HCT116 (cell line): ENCODE measurements around the gene CDCA4.

Experiments
- ATF3 ChIP-seq: IDR thresholded peaks from 2 replicates; pipeline ENCODE4 v1.6.1; 2012
- CEBPB ChIP-seq: IDR thresholded peaks from 2 replicates; pipeline ENCODE4 v1.6.1; 2012; ENCODE audit warnings: low read depth
- CTCF ChIP-seq, 3 experiments: fragments of 200-600 bp in 1 of 3; sonication (generic) in 1 of 3; IDR thresholded peaks in 2 of 3; conservative IDR thresholded peaks in 1 of 3; 2 replicates each; pipeline ENCODE4 v1.5.1; 2012 to 2017; ENCODE audit warnings: low read depth in 2 of 3, low read length in 2 of 3, antibody characterized with exemption in 1 of 3, borderline replicate concordance in 1 of 3, control low read depth in 1 of 3, mild to moderate bottlenecking in 1 of 3, mixed read lengths in 1 of 3, mixed run types in 1 of 3, moderate library complexity in 1 of 3; ENCODE audit not compliant: insufficient read depth in 1 of 3
- EGR1 ChIP-seq: IDR thresholded peaks from 2 replicates; pipeline ENCODE4 v1.6.1; 2012; ENCODE audit warnings: low read depth
- ELF1 ChIP-seq: IDR thresholded peaks from 2 replicates; pipeline ENCODE4 v1.6.1; 2012; ENCODE audit warnings: low read depth, borderline replicate concordance
- EZH2phosphoT487 ChIP-seq: fragments of 200-600 bp; IDR thresholded peaks from 2 replicates; pipeline ENCODE4 v1.6.1; 2018; ENCODE audit warnings: antibody characterized with exemption, borderline replicate concordance
- POLR2A ChIP-seq: IDR thresholded peaks from 2 replicates; pipeline ENCODE4 v1.7.0; 2011; ENCODE audit warnings: borderline replicate concordance; ENCODE audit not compliant: insufficient read depth, insufficient read length; ENCODE audit errors: extremely low read depth
- POLR2AphosphoS5 ChIP-seq: IDR thresholded peaks from 2 replicates; pipeline ENCODE4 v1.6.1; 2011; ENCODE audit warnings: mild to moderate bottlenecking, low read depth, low read length, moderate library complexity
- RAD21 ChIP-seq: IDR thresholded peaks from 2 replicates; pipeline ENCODE4 v1.6.1; 2012; ENCODE audit warnings: low read depth, mild to moderate bottlenecking
- REST ChIP-seq: IDR thresholded peaks from 2 replicates; pipeline ENCODE4 v1.6.1; 2012; ENCODE audit warnings: low read depth
- SIN3A ChIP-seq: IDR thresholded peaks from 2 replicates; pipeline ENCODE4 v1.6.1; 2012; ENCODE audit warnings: low read depth

DNA sequence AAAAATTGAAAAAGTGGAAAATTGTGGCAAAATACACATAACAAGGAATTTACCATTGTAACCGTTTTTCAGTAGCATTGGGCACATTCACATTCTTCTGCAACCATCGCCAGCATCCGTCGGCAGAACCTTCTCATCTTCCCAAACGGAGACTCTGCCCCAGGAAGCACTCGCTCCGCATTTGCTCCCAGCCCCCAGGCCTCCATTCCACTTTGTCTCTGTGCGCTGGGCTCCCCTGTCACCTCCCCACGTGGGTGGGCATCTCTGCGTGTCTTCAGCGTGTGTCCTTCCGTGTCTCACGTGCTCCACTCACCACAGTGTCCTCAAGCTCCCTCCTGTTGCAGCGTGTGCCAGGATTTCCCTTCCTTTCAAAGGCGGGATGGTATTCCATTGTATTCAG is 34.5 kb upstream of the CDCA4 start:
- TF ChIP-seq CTCF (IDR thresholded peaks at IDR 0.05 in 2 of 3, conservative IDR thresholded peaks at IDR 0.05 in 1 of 3; ENCODE audit: borderline replicate concordance in 1 of 3, insufficient read depth in 1 of 3, low read depth in 2 of 3, low read length in 2 of 3) (no peak), SIN3A (no peak), CEBPB (no peak), ELF1 (no peak), POLR2AphosphoS5 (no peak), ATF3 (no peak), POLR2A (no peak), EZH2phosphoT487 (no peak), REST (no peak), EGR1 (no peak), RAD21 (no peak)
